GM12801 (cell line): ENCODE measurements around the gene RPP40.

Experiments used
- CTCF ChIP-seq: IDR thresholded peaks from one replicate; pipeline ENCODE4 v1.5.1; 2011; ENCODE audit warnings: control low read depth; ENCODE audit not compliant: insufficient read length; ENCODE audit errors: extremely low read depth

Gene RPP40

GRCh38 chr6:4987432-4987831, 16.4 kb downstream of the RPP40 start:
- TF ChIP-seq CTCF: no peak

GRCh38 chr6:4986999-4987398, 16.8 kb downstream of the RPP40 start:
- no peak for TF ChIP-seq CTCF

- no peak for TF ChIP-seq CTCF
Observed at GRCh38 chr6:4983322-4983721, 20.5 kb downstream of the RPP40 start.

GRCh38 chr6:4981761-4982160, 22.1 kb downstream of the RPP40 start:
- TF ChIP-seq CTCF: no peak

GRCh38 chr6:4979426-4979825, 24.4 kb downstream of the RPP40 start:
- no peak for TF ChIP-seq CTCF

- TF ChIP-seq CTCF: no peak
Observed at GRCh38 chr6:4977468-4977867, 26.4 kb downstream of the RPP40 start.

- no peak for TF ChIP-seq CTCF
Observed at GRCh38 chr6:4975506-4975905, 28.3 kb downstream of the RPP40 start.

- no peak for TF ChIP-seq CTCF
Observed at GRCh38 chr6:4974962-4975361, 28.9 kb downstream of the RPP40 start.
